K562 (cell line): Measurements from ENCODE around the gene DDX20.

ENCODE experiments used
- HDGF ChIP-seq: fragments of 450-650 bp; IDR thresholded peaks from 2 replicates; pipeline ENCODE4 v1.6.1; 2016
- RAD21 ChIP-seq, 2 experiments: fragments of 250-450 bp in 1 of 2; fragments of 450-650 bp in 1 of 2; sonication (Bioruptor Pico) in 1 of 2; formaldehyde crosslinking in 1 of 2; IDR thresholded peaks in 1 of 2; conservative IDR thresholded peaks in 1 of 2; 2 replicates each; pipeline versions ENCODE4 v1.4.0 to v1.8.0; 2020 to 2022; ENCODE audit warnings: mild to moderate bottlenecking in 2 of 2, moderate library complexity in 1 of 2
- XRCC5 ChIP-seq: fragments of 200-400 bp; formaldehyde crosslinking; IDR thresholded peaks from 2 replicates; pipeline ENCODE4 v1.6.1; 2017; ENCODE audit warnings: low read depth, mild to moderate bottlenecking, low read length
- TF ChIP-seq, protein P1 (sequence below): sonication (generic); formaldehyde crosslinking; IDR thresholded peaks from 2 replicates; pipeline ENCODE4 v1.9.0; 2022; ENCODE audit warnings: mild to moderate bottlenecking, missing genetic modification reagents
- TF ChIP-seq, protein P2 (sequence below), 2 experiments: fragments of 450-650 bp in 1 of 2; sonication (generic) in 1 of 2; formaldehyde crosslinking in 1 of 2; IDR thresholded peaks; 2 replicates each; pipeline versions ENCODE4 v1.7.1 to v1.9.0; 2016 to 2022; ENCODE audit warnings: inconsistent platforms in 1 of 2, mild to moderate bottlenecking in 1 of 2, missing genetic modification reagents in 1 of 2
- TF ChIP-seq, protein P3 (sequence below), 3 experiments: IDR thresholded peaks in 2 of 3; conservative IDR thresholded peaks in 1 of 3; 2 replicates each; pipeline ENCODE4 v1.5.1; 2011 to 2012; ENCODE audit warnings: low read length in 3 of 3, mild to moderate bottlenecking in 3 of 3, control low read depth in 2 of 3, improper control_type of control experiment in 1 of 3, inconsistent platforms in 1 of 3, low read depth in 1 of 3, mixed read lengths in 1 of 3, moderate library complexity in 1 of 3; ENCODE audit not compliant: insufficient read depth in 2 of 3

DNA sequence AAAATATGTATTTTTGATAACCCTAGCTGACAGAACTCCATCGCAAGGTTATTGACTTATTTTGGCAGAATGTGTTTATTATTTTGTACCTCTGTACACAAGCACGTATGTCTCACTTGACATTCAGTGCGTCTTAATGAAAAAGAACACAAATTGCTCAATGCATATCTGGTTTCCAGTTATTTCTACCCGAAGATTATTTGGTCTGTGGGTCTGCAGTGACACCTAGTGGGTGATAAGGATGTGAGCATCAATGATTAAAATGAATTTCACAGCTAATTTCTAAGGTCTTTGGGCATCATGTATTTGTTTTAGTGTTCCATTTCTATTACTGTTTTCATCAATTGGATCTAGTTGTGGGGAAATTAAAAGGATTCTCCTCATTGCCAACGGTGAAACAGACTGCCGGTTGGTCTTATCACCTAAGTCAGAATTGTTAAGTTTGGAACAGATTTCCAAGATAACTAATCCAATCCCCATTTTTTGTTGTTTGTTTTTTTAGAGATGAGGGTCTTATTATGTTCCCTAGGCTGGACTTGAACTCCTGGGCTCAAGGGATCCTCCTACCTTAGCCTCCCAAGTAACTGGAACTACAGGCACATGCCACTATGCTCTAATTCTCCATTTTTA lies 13.9 kb downstream of the DDX20 start:
- TF ChIP-seq, protein P1, sequence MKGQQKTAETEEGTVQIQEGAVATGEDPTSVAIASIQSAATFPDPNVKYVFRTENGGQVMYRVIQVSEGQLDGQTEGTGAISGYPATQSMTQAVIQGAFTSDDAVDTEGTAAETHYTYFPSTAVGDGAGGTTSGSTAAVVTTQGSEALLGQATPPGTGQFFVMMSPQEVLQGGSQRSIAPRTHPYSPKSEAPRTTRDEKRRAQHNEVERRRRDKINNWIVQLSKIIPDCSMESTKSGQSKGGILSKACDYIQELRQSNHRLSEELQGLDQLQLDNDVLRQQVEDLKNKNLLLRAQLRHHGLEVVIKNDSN (CRISPR knock-in tag): no peak
- TF ChIP-seq HDGF: no peak
- TF ChIP-seq, protein P2, sequence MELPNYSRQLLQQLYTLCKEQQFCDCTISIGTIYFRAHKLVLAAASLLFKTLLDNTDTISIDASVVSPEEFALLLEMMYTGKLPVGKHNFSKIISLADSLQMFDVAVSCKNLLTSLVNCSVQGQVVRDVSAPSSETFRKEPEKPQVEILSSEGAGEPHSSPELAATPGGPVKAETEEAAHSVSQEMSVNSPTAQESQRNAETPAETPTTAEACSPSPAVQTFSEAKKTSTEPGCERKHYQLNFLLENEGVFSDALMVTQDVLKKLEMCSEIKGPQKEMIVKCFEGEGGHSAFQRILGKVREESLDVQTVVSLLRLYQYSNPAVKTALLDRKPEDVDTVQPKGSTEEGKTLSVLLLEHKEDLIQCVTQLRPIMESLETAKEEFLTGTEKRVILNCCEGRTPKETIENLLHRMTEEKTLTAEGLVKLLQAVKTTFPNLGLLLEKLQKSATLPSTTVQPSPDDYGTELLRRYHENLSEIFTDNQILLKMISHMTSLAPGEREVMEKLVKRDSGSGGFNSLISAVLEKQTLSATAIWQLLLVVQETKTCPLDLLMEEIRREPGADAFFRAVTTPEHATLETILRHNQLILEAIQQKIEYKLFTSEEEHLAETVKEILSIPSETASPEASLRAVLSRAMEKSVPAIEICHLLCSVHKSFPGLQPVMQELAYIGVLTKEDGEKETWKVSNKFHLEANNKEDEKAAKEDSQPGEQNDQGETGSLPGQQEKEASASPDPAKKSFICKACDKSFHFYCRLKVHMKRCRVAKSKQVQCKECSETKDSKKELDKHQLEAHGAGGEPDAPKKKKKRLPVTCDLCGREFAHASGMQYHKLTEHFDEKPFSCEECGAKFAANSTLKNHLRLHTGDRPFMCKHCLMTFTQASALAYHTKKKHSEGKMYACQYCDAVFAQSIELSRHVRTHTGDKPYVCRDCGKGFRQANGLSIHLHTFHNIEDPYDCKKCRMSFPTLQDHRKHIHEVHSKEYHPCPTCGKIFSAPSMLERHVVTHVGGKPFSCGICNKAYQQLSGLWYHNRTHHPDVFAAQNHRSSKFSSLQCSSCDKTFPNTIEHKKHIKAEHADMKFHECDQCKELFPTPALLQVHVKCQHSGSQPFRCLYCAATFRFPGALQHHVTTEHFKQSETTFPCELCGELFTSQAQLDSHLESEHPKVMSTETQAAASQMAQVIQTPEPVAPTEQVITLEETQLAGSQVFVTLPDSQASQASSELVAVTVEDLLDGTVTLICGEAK (IDR thresholded peaks at IDR 0.05): no peak
- TF ChIP-seq, protein P2 (CRISPR knock-in tag; IDR thresholded peaks at IDR 0.05): no peak
- TF ChIP-seq, protein P3, sequence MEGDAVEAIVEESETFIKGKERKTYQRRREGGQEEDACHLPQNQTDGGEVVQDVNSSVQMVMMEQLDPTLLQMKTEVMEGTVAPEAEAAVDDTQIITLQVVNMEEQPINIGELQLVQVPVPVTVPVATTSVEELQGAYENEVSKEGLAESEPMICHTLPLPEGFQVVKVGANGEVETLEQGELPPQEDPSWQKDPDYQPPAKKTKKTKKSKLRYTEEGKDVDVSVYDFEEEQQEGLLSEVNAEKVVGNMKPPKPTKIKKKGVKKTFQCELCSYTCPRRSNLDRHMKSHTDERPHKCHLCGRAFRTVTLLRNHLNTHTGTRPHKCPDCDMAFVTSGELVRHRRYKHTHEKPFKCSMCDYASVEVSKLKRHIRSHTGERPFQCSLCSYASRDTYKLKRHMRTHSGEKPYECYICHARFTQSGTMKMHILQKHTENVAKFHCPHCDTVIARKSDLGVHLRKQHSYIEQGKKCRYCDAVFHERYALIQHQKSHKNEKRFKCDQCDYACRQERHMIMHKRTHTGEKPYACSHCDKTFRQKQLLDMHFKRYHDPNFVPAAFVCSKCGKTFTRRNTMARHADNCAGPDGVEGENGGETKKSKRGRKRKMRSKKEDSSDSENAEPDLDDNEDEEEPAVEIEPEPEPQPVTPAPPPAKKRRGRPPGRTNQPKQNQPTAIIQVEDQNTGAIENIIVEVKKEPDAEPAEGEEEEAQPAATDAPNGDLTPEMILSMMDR (IDR thresholded peaks at IDR 0.05 in 2 of 3, conservative IDR thresholded peaks at IDR 0.05 in 1 of 3; ENCODE audit: insufficient read depth in 2 of 3, low read depth in 1 of 3, low read length in 3 of 3): peak; percentile 68 to 96 (median 82)
- peak; percentile 94 to 95 for TF ChIP-seq RAD21 (CRISPR knock-in tag; conservative IDR thresholded peaks at IDR 0.05 in 1 of 2, IDR thresholded peaks at IDR 0.05 in 1 of 2)
- TF ChIP-seq XRCC5: no peak
